Heart right ventricle (tissue), 16 donors: Measurements from ENCODE around the gene FAM83F. TPM values are rescaled to one million over a fixed set of nuclear protein-coding genes. Genes with fewer than 3 reads are reported as not detected.
A peak's percentile ranks its signal among the peaks of the same experiment; 100 is the strongest.

ENCODE experiments used
- ATAC-seq, 8 donors: fragments of 200-7000 bp; cut with Tn5 transposase; one replicate each; pipeline ENCODE4 v1.9.1; 2020; ENCODE audit warnings: mild to moderate bottlenecking in 8 of 8, moderate library complexity in 8 of 8, moderate number of reproducible peaks in 1 of 8
- DNase-seq, 2 donors: peaks; one replicate each; pipeline ENCODE4 v3.0.0-alpha.2; 2020
- H3K27ac ChIP-seq, 10 donors: fragments of 200-600 bp; sonication (generic) in 2 of 10; one replicate each; pipeline versions ENCODE4 v1.5.0 to v1.8.0; 2020 to 2022; ENCODE audit warnings: mild to moderate bottlenecking in 3 of 10
- H3K27me3 ChIP-seq, 7 donors: fragments of 200-600 bp; one replicate each; pipeline ENCODE4 v1.8.0; 2021 to 2022; ENCODE audit warnings: mild to moderate bottlenecking in 2 of 7
- H3K36me3 ChIP-seq, 9 donors: fragments of 200-600 bp; sonication (generic) in 1 of 9; one replicate each; pipeline versions ENCODE4 v1.5.0 to v1.8.0; 2020 to 2022; ENCODE audit warnings: mild to moderate bottlenecking in 2 of 9
- H3K4me1 ChIP-seq, 9 donors: fragments of 200-600 bp; sonication (generic) in 1 of 9; one replicate each; pipeline versions ENCODE4 v1.5.0 to v1.8.0; 2020 to 2022; ENCODE audit warnings: mild to moderate bottlenecking in 4 of 9
- H3K4me3 ChIP-seq, 10 donors: fragments of 200-600 bp; sonication (generic) in 2 of 10; one replicate each; pipeline versions ENCODE4 v1.5.0 to v1.8.0; 2020 to 2022; ENCODE audit warnings: mild to moderate bottlenecking in 7 of 10, moderate library complexity in 2 of 10
- H3K9me3 ChIP-seq, 11 donors: fragments of 200-600 bp in 10 of 11; sonication (generic) in 2 of 11; one replicate each; pipeline versions ENCODE4 v1.5.0 to v1.8.0; 2013 to 2022; ENCODE audit warnings: mild to moderate bottlenecking in 2 of 11, control low read depth in 1 of 11, moderate library complexity in 1 of 11
- CTCF ChIP-seq, 9 donors: fragments of 200-600 bp; sonication (generic) in 2 of 9; IDR thresholded peaks; one replicate each; pipeline versions ENCODE4 v1.5.0 to v1.8.0; 2021 to 2022; ENCODE audit warnings: antibody characterized with exemption in 9 of 9, mild to moderate bottlenecking in 5 of 9, moderate library complexity in 1 of 9
- WGBS, 2 donors: extraction: QIAGEN DNeasy Blood & Tissue Kit; methylation state at CpG; one replicate each; pipeline ENCODE4 v1.1.7; 2013; ENCODE audit warnings: inconsistent platforms in 1 of 2; 5-methylcytosine and 5-hydroxymethylcytosine counted together
- intact Hi-C, 10 donors: fragments of 100-400 bp; cut with DNase I; formaldehyde crosslinking; loops; one replicate each; pipeline versions ENCODE4 v1.11.1 to v1.14.2; 2022
- polyA plus RNA-seq, 2 donors: library from polyadenylated mRNA; stranded (reverse); fragments of 200-250 nt; gene quantifications; one replicate each; pipeline ENCODE4 v1.2.3, GENCODE V29; 2013
- total RNA-seq, 10 donors: library from RNA; stranded (reverse); fragmentation: NEBNext Ultra II Directional in 3 of 10; extraction: Animal tissue kit (Norgen Biotek cat#: 25700) in 3 of 10; gene quantifications; one replicate each; pipeline versions ENCODE4 v1.2.1 to v1.2.4, GENCODE V29; 2021 to 2023
- donor health status: Arrhythmogenic right ventricular cardiomyopathy.
- donor health status: ischemic (EF 13 %, LVEDD 7.1; RV severe dilation, severe dysfunction).
- donor health status: healthy with polysubstance abuse.
- donor health status: DM: no; HTN: yes; CAD: no.
- donor health status: DM: no; HTN: no; CAD: no.
- donor health status: ischemic (EF 25% LVEDD 6.9; RV normal size, moderate dysfunction).
- donor health status: ischemic (EF 25% LVEDD 5.7; RV mildly dilated, moderate dysfunction).
- donor health status: healthy.
- donor health status: DM: yes; HTN: yes; CAD: no.
- donor health status: Ischemic cardiomyopathy.
- donor health status: ischemic (EF 35%, LVEDD 5.7; RV mildly dilated, moderate dysfunction).
- donor health status: nonischemic (EF 11% LVEDD 7.7; RV severe dilation, severe dysfunction).
- donor health status: DM: yes; HTN: yes; CAD: no.
- donor health status: PGD.
- donor health status: ischemic (EF 29% LVEDD 5.4; RV normal size, mild dysfunction).
- donor health status: nonischemic (EF 23%, LVEDD 6.1; RV moderate dilation, normal function).

The FAM83F gene
- total and polyA plus RNA-seq, 12 donors: 1.1 to 9.7 (median 2.3) TPM

GRCh38 chr22:40044870-40045834 lies 50.4 kb downstream of the FAM83F start:
- peaks cover 0 to 3% (median 0%) of the 10 kb centered on the region in 7 donors for H3K27me3 ChIP-seq
- intact Hi-C loops: loop anchor here in 9 of 10 donors (1.0 to 10.0 kb wide), 12 partner anchors 132 to 893 kb away; partner anchors contain the start of genes ADSL (in 8 of the 9), TNRC6B (in 4 of the 9), CBX7 (in 1 of the 9) and RPS19BP1 (in 1 of the 9)
- TF ChIP-seq CTCF (IDR thresholded peaks at IDR 0.05): no peak
- no peaks in the 10 kb centered on the region for H3K9me3 ChIP-seq
- H3K36me3 ChIP-seq: no peaks in the 10 kb centered on the region
- DNase-seq: peak; percentile 57 to 59
- peak in 7 of 8 donors; percentile 3 to 45 (median 6) for ATAC-seq
- WGBS, 2 donors: 1% methylated on average over 106 to 135 of the region's 138 CpGs
- peak overlapping the region; percentile 73 to 98 (median 91) for H3K27ac ChIP-seq
- H3K4me1 ChIP-seq: peaks cover 7 to 55% (median 43%) of the 10 kb centered on the region in 9 donors
- H3K4me3 ChIP-seq: peak overlapping the region; percentile 45 to 87 (median 78)

- H3K27ac ChIP-seq: no peak overlapping the region
- H3K9me3 ChIP-seq: no peaks in the 10 kb centered on the region
- H3K4me1 ChIP-seq: peaks cover 7 to 52% (median 43%) of the 10 kb centered on the region in 9 donors
- 78 to 84% methylated on average over 9 of the region's 9 CpGs for WGBS, 2 donors
- DNase-seq: no peak
- no peak for ATAC-seq
- H3K36me3 ChIP-seq: no peaks in the 10 kb centered on the region
- no peak for TF ChIP-seq CTCF (IDR thresholded peaks at IDR 0.05)
- no peaks in the 10 kb centered on the region for H3K27me3 ChIP-seq
- intact Hi-C loops: loop anchor here in 8 of 10 donors (10.0 kb wide), 5 partner anchors 139 to 701 kb away; partner anchors contain the start of genes ADSL (in 2 of the 8) and SYNGR1 (in 1 of the 8)
- peak overlapping the region in 9 of 10 donors; percentile 63 to 87 (median 76) for H3K4me3 ChIP-seq
These were observed 51.4 kb downstream of the FAM83F start for GRCh38 chr22:40046126-40046525.

- intact Hi-C loops: loop anchor here in 4 of 10 donors (10.0 kb wide), 2 partner anchors 55 to 225 kb away; no protein-coding TSS in a partner anchor
- Histone ChIP-seq H3K4me1 (peaks cover 7 to 48% (median 34%) of the 10 kb centered on the region in 9 donors), H3K4me3 (no peak overlapping the region), H3K9me3 (no peaks in the 10 kb centered on the region), H3K36me3 (no peaks in the 10 kb centered on the region), H3K27ac (peak overlapping the region in 1 of 10 donors; percentile 54), H3K27me3 (no peaks in the 10 kb centered on the region)
- ATAC-seq (no peak), DNase-seq (no peak)
- no peak for TF ChIP-seq CTCF (IDR thresholded peaks at IDR 0.05)
- WGBS, 2 donors: 62 to 76% methylated on average over 3 of the region's 3 CpGs
These were observed 55.5 kb downstream of the FAM83F start for GRCh38 chr22:40050258-40050657.

- no peak for DNase-seq
- H3K27me3 ChIP-seq: no peaks in the 10 kb centered on the region
- peak overlapping the region in 2 of 10 donors; percentile 19 to 54 for H3K27ac ChIP-seq
- H3K36me3 ChIP-seq: no peaks in the 10 kb centered on the region
- no peaks in the 10 kb centered on the region for H3K9me3 ChIP-seq
- ATAC-seq: no peak
- peaks cover 0 to 47% (median 26%) of the 10 kb centered on the region in 9 donors for H3K4me1 ChIP-seq
- no peak overlapping the region for H3K4me3 ChIP-seq
- WGBS, 2 donors: 21% methylated on average over 3 of the region's 3 CpGs
- intact Hi-C loops: loop anchor here in 4 of 10 donors (10.0 kb wide), 2 partner anchors 53 to 223 kb away; no protein-coding TSS in a partner anchor
- no peak for TF ChIP-seq CTCF (IDR thresholded peaks at IDR 0.05)
These were observed 56.6 kb downstream of the FAM83F start for GRCh38 chr22:40051322-40051721.
